SK-N-SH (cell line): ENCODE data around the gene BMP4.

Experiments
- CHD2 ChIP-seq: fragments of 150-350 bp; IDR thresholded peaks from 2 replicates; pipeline ENCODE4 v1.6.1; 2018; ENCODE audit warnings: low read length; ENCODE audit not compliant: partially characterized antibody
- POLR2AphosphoS5 ChIP-seq: IDR thresholded peaks from 2 replicates; pipeline ENCODE4 v1.6.1; 2012; ENCODE audit warnings: low read depth, low read length
- TF ChIP-seq, protein P1 (sequence below): fragments of 200-600 bp; sonication (generic); IDR thresholded peaks from 2 replicates; pipeline ENCODE4 v1.6.1; 2017; ENCODE audit warnings: antibody characterized with exemption, mild to moderate bottlenecking, moderate library complexity
- TF ChIP-seq, protein P2 (sequence below): IDR thresholded peaks from 2 replicates; pipeline ENCODE4 v1.6.1; 2012; ENCODE audit warnings: mild to moderate bottlenecking, low read depth, low read length, moderate library complexity

DNA sequence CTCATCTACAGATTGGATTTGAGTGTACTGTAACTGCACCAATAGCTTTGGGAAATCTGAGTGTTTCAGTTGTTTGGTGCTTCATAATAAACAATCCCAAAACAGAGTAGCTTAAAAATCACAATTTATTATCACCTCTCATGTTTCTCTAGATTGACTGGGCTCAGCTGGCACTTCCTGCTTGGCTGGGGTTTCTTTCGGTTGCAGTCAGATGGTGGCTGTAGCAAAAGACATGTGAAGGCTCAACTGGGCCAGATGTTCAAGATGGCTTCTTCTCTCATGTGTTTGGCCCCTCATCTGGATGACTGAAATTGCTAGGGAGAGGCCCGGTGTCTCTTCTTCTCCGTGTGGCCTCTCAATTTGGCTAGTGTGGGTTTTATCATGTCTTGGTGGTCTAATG is 12.1 kb upstream of the BMP4 start:
- TF ChIP-seq, protein P1, sequence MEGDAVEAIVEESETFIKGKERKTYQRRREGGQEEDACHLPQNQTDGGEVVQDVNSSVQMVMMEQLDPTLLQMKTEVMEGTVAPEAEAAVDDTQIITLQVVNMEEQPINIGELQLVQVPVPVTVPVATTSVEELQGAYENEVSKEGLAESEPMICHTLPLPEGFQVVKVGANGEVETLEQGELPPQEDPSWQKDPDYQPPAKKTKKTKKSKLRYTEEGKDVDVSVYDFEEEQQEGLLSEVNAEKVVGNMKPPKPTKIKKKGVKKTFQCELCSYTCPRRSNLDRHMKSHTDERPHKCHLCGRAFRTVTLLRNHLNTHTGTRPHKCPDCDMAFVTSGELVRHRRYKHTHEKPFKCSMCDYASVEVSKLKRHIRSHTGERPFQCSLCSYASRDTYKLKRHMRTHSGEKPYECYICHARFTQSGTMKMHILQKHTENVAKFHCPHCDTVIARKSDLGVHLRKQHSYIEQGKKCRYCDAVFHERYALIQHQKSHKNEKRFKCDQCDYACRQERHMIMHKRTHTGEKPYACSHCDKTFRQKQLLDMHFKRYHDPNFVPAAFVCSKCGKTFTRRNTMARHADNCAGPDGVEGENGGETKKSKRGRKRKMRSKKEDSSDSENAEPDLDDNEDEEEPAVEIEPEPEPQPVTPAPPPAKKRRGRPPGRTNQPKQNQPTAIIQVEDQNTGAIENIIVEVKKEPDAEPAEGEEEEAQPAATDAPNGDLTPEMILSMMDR: no peak
- no peak for TF ChIP-seq POLR2AphosphoS5
- no peak for TF ChIP-seq CHD2
- TF ChIP-seq, protein P2, sequence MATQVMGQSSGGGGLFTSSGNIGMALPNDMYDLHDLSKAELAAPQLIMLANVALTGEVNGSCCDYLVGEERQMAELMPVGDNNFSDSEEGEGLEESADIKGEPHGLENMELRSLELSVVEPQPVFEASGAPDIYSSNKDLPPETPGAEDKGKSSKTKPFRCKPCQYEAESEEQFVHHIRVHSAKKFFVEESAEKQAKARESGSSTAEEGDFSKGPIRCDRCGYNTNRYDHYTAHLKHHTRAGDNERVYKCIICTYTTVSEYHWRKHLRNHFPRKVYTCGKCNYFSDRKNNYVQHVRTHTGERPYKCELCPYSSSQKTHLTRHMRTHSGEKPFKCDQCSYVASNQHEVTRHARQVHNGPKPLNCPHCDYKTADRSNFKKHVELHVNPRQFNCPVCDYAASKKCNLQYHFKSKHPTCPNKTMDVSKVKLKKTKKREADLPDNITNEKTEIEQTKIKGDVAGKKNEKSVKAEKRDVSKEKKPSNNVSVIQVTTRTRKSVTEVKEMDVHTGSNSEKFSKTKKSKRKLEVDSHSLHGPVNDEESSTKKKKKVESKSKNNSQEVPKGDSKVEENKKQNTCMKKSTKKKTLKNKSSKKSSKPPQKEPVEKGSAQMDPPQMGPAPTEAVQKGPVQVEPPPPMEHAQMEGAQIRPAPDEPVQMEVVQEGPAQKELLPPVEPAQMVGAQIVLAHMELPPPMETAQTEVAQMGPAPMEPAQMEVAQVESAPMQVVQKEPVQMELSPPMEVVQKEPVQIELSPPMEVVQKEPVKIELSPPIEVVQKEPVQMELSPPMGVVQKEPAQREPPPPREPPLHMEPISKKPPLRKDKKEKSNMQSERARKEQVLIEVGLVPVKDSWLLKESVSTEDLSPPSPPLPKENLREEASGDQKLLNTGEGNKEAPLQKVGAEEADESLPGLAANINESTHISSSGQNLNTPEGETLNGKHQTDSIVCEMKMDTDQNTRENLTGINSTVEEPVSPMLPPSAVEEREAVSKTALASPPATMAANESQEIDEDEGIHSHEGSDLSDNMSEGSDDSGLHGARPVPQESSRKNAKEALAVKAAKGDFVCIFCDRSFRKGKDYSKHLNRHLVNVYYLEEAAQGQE: no peak
